GM13977 (cell line): ENCODE results near the gene UBE3D.
"Not testable (repeated sequence)": the region's sequence is repeated elsewhere in the genome, so short reads cannot be mapped to it uniquely, and the experiment has no call there.

ENCODE experiments used
- DNase-seq: peaks from one replicate; pipeline ENCODE4 v3.0.0; 2012; ENCODE audit warnings: low spot score
- in situ Hi-C: fragments of 300-500 bp; cut with MboI; formaldehyde crosslinking; loops from one replicate; pipeline ENCODE4 v1.12.0; 2022; ENCODE audit warnings: low sequenced_read_pairs, low pct_unique_long_range_greater_than_20kb, mixed read lengths, inconsistent platforms; ENCODE audit not compliant: unreplicated experiment
- TF ChIP-seq, protein P1 (sequence below): IDR thresholded peaks from 2 replicates; pipeline ENCODE4 v1.5.1; 2012; ENCODE audit warnings: mild to moderate bottlenecking, control low read depth; ENCODE audit not compliant: insufficient read depth; ENCODE audit errors: extremely low read depth, missing control alignments

The UBE3D gene

DNA sequence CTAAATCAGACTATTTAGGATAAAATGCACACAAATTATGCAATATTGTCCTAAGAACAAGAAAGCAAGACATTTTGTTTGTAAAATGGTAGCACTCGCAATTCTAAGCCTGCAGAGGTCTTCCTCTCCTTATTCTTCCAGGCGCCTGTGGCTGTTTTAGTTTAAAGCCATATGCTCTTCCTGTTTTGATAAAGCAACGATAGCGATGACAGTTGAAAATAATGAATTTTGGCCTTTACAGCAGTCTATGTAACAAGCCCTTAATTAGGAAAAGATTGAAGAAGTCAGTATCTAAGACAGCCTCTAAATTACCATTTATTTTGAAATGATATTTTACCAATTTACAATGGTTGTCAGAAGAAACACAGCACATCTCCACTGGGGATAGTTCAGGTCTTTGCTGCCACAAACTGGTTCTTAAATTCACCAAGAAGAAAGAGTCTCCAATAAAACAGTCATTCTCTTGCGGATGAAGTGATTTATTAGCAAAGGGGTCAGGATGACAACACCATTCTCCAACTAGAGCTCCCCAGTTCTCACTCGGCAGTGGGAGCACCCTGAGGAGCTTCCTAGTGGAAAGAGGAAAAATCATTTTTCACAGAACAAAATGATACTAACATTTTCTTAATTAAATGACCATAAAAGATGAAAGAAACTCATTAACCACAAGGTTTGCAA lies 21.4 kb downstream of the UBE3D start:
- in situ Hi-C loops, result no loop called here
- TF ChIP-seq, protein P1, sequence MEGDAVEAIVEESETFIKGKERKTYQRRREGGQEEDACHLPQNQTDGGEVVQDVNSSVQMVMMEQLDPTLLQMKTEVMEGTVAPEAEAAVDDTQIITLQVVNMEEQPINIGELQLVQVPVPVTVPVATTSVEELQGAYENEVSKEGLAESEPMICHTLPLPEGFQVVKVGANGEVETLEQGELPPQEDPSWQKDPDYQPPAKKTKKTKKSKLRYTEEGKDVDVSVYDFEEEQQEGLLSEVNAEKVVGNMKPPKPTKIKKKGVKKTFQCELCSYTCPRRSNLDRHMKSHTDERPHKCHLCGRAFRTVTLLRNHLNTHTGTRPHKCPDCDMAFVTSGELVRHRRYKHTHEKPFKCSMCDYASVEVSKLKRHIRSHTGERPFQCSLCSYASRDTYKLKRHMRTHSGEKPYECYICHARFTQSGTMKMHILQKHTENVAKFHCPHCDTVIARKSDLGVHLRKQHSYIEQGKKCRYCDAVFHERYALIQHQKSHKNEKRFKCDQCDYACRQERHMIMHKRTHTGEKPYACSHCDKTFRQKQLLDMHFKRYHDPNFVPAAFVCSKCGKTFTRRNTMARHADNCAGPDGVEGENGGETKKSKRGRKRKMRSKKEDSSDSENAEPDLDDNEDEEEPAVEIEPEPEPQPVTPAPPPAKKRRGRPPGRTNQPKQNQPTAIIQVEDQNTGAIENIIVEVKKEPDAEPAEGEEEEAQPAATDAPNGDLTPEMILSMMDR, result no peak

DNA sequence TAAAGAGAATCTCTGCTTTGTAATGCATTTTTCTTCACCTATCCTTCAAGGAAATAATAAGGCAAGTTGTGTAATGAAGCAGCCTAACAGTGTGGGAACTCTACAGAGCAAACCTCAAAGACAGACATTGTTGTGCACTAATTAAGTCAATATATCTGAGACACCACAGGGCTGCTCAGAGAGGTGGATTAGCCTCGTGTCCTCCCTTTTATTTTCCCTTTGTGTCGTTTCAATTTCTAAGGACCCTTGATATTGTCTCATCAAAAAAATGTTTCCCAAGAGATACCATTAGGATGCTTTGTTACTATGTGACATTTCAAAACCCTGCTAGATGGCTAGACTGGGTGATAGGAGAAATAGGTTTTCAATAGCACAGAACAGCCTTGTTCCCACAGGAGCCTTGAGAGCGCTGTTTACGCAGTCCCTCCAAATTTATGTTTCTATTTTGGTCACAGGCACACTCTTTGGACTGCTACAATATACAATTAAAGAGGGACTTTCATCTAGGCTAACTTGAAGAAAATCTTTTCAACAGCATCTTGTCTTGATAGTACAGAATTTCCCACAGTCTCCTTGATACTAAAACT lies 23.1 kb downstream of the UBE3D start:
- in situ Hi-C loops, result no loop called here
- TF ChIP-seq, protein P1, result no peak
- DNase-seq, result no peak

More for the DNA sequence above, 21.4 kb downstream of the UBE3D start:
- no peak for DNase-seq

DNA sequence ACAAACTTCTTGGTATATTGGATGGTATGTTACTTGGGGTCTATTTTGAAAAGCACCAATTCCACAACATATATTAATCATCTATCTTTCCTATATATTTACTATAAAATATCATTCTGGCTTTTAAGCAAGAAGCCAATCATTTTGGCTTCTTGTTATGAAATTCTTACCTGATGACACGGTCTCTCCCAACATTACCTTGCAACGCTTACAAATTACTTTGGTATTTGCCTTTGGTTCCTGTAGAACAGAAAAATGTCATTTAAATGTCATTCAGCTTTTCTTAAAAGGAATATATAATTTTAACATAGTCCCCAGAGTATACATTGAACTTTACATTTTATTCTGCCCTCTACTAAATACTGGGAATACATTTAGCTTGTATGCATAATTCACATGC lies 27.4 kb downstream of the UBE3D start:
- no peak for DNase-seq
- TF ChIP-seq, protein P1, result no peak
- in situ Hi-C loops, result no loop called here

DNA sequence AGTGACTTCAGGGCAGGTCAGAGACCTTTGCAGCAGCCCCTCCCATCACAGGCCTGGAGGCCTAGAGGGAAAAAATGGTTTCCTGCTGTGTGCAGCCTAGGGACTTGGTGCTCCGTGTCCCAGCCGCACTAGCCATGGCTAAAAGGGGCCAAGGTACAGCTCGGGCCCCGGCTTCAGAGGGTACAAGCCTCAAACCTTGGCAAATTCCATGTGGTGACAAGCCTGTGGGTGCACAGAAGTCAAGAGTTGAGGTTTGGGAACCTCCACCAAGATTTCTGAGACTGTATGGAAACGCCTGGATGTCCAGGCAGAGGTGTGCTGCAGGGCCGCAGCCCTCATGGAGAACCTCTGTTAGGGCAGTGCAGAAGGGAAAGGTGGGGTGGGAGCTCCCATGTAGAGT lies 34.0 kb downstream of the UBE3D start:
- TF ChIP-seq, protein P1, result no peak
- in situ Hi-C loops, result no loop called here
- DNase-seq, result no peak

- DNase-seq, result no peak
- TF ChIP-seq, protein P1, result no peak
- in situ Hi-C loops, result no loop called here
Observed at GRCh38 chr6:83019741-83020140, 45.9 kb downstream of the UBE3D start.

GRCh38 chr6:83011131-83011530 lies 54.5 kb downstream of the UBE3D start:
- in situ Hi-C loops, result not testable (repeated sequence)

DNA sequence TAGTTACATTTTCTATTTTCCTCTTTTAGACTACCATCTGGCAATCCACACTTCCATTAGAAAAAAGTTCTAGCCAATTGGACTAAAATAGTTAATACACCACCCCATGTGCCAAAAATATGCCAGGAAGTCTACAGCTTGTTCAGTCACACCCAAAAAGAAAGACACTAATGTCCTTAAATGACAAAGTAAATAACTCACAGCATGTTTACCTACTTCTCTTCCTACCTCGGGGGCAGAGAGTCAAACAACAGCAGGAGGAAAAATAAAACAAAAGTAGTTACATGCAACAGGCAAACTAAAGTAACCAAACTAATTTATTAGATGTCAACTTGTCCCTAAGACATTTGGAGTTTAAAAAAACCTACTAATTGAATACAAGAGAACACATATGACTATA lies 57.0 kb downstream of the UBE3D start:
- TF ChIP-seq, protein P1, result no peak
- in situ Hi-C loops, result no loop called here

More at GRCh38 chr6:83011131-83011530, 54.5 kb downstream of the UBE3D start:
- not testable (repeated sequence) for DNase-seq

More for the DNA sequence above, 57.0 kb downstream of the UBE3D start:
- DNase-seq, result no peak
